Measurements from ENCODE around the gene PPP2R2C. TPM values are rescaled to one million over a fixed set of nuclear protein-coding genes. Genes with fewer than 3 reads are reported as not detected.

The PPP2R2C gene
- total RNA-seq, 1 experiment from 2014 or later, result 8.1 TPM

- Histone ChIP-seq H3K27me3 (ENCODE audit: insufficient read depth, low read length) (no peaks in the 10 kb centered on the region), H3K79me1 (ENCODE audit: insufficient read depth, low read depth, low read length, poor library complexity, severe bottlenecking) (no peaks in the 10 kb centered on the region), H3K9me3 (ENCODE audit: control insufficient read depth, low read depth, low read length) (no peaks in the 10 kb centered on the region), H3K14ac (ENCODE audit: insufficient read depth, low read length) (no peak overlapping the region), H2AFZ (ENCODE audit: low read length) (no peak overlapping the region), H3K23me2 (ENCODE audit: insufficient read length, low read depth, low read length, poor library complexity, severe bottlenecking) (no peaks in the 10 kb centered on the region), H3K56ac (ENCODE audit: insufficient read length, low read depth, low read length) (no peak overlapping the region), H3K4me1 (ENCODE audit: insufficient read depth, low read length) (no peaks in the 10 kb centered on the region), H3K27ac (ENCODE audit: insufficient read length, low read depth, low read length) (no peak overlapping the region), H3K18ac (ENCODE audit: insufficient read length, low read depth, low read length) (no peak overlapping the region), H2AK5ac (ENCODE audit: insufficient read length, low read length) (no peak overlapping the region), H3K23ac (ENCODE audit: insufficient read length, low read depth, low read length) (no peak overlapping the region), H2BK20ac (ENCODE audit: low read depth, low read length, poor library complexity, severe bottlenecking) (no peak overlapping the region), H3K9ac (ENCODE audit: extremely low read depth, insufficient read length, low read length) (no peak overlapping the region), H2BK120ac (ENCODE audit: low read depth, low read length, poor library complexity, severe bottlenecking) (no peak overlapping the region), H3T11ph (ENCODE audit: low read length) (no peak overlapping the region), H3K4ac (ENCODE audit: low read depth, low read length) (no peak overlapping the region), H2BK15ac (ENCODE audit: low read depth, low read length) (no peak overlapping the region), H4K91ac (ENCODE audit: insufficient read length, low read depth, low read length) (no peak overlapping the region), H3K79me2 (ENCODE audit: insufficient read depth, low read length) (no peaks in the 10 kb centered on the region), H4K8ac (replicated peaks; ENCODE audit: insufficient read length, low read depth, low read length) (no peak overlapping the region), H4K5ac (ENCODE audit: insufficient read length, low read depth, low read length) (no peak overlapping the region), H3K4me2 (ENCODE audit: insufficient read depth, insufficient read length, low read length) (no peak overlapping the region), H4K20me1 (ENCODE audit: control insufficient read depth, insufficient read depth, insufficient read length) (no peaks in the 10 kb centered on the region), H2BK12ac (ENCODE audit: insufficient read length, low read depth, low read length) (no peak overlapping the region), H2BK5ac (ENCODE audit: insufficient read length, low read length) (no peak overlapping the region)
- TF ChIP-seq CTCF (conservative IDR thresholded peaks at IDR 0.05), result no peak
- Mint-ChIP-seq H3K4me1 (peaks cover 14 to 16% of the 10 kb centered on the region in 2 experiments), H3K27me3 (ENCODE audit: low read depth) (peaks cover 33% of the 10 kb centered on the region), H3K27ac (no peak overlapping the region), H3K9me3 (peaks cover 0 to 3% of the 10 kb centered on the region in 2 experiments; a peak in 3 of 5 replicates), H3K36me3 (ENCODE audit: insufficient read depth in 1 of 3, low read depth in 3 of 3) (no peaks in the 10 kb centered on the region; a peak in 1 of 7 replicates), H3K4me3 (no peak overlapping the region)
- DNase-seq, result no peak
- WGBS (ENCODE audit: extremely low coverage, insufficient read length, low lambda C conversion rate), result no CpG with 5 or more reads among the region's 4 CpGs
These were observed 17.5 kb upstream of the PPP2R2C start for GRCh38 chr4:6489927-6490326.

Measured in H9 (cell line).